ENCODE data around the gene FAM53A.

DNA sequence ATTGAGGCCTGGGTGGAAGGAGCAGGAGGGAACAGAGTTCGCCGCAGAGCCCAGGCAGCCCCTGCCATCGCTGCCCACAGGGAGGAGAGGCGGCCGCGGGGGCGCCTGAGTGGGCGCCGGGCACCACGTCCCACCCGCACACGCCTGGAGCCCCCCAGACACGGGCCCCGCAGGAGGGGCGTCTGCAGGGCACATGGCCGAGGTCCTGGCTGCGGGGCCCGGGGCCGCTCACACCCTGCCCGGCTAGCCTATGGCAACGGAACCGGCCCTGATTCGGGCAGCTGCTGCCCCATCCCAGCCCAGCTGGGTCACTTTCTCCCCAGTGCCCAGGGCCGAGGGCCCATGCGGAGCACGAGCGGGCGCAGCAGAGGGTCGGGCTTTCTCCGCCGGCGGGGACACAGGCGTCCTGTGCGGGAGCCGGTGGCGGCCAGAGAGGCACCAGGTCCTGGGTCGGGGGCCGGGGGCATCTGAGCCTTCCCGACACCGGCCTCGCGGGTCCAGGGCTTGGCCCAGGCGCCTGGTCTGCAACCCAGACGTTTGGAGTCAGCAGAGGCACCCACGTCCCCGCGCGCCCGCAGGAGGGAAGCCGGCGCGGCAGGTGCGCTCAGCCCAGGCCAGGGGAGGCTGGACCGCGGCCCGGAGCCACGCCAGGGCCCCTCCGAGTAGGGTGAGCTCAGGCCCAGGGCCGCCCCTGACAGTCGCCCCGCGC is 91.2 kb downstream of the FAM53A start:
- TF ChIP-seq, protein P1, sequence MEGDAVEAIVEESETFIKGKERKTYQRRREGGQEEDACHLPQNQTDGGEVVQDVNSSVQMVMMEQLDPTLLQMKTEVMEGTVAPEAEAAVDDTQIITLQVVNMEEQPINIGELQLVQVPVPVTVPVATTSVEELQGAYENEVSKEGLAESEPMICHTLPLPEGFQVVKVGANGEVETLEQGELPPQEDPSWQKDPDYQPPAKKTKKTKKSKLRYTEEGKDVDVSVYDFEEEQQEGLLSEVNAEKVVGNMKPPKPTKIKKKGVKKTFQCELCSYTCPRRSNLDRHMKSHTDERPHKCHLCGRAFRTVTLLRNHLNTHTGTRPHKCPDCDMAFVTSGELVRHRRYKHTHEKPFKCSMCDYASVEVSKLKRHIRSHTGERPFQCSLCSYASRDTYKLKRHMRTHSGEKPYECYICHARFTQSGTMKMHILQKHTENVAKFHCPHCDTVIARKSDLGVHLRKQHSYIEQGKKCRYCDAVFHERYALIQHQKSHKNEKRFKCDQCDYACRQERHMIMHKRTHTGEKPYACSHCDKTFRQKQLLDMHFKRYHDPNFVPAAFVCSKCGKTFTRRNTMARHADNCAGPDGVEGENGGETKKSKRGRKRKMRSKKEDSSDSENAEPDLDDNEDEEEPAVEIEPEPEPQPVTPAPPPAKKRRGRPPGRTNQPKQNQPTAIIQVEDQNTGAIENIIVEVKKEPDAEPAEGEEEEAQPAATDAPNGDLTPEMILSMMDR (tag by site-specific recombination; IDR thresholded peaks at IDR 0.05): no peak
- TF ChIP-seq, protein P2, sequence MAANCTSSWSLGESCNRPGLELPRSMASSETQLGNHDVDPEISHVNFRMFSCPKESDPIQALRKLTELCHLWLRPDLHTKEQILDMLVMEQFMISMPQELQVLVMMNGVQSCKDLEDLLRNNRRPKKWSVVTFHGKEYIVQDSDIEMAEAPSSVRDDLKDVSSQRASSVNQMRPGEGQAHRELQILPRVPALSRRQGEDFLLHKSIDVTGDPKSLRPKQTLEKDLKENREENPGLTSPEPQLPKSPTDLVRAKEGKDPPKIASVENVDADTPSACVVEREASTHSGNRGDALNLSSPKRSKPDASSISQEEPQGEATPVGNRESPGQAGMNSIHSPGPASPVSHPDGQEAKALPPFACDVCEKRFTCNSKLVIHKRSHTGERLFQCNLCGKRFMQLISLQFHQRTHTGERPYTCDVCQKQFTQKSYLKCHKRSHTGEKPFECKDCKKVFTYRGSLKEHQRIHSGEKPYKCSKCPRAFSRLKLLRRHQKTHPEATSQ (tag by site-specific recombination; IDR thresholded peaks at IDR 0.05): no peak
- no peak for TF ChIP-seq YY1 (tag by site-specific recombination; IDR thresholded peaks at IDR 0.05)

Measured in HEK293 (cell line).